CD4-positive, alpha-beta T cell treated with Interleukin-6 at 100 ng/mL for 8 hours (primary cell): ENCODE data around the gene EFNA4.

Source experiments
- DNase-seq: peaks from one replicate; pipeline ENCODE4 v3.0.0-alpha.2; 2020; ENCODE audit warnings: mixed read lengths, low spot score

EFNA4 gene

DNA sequence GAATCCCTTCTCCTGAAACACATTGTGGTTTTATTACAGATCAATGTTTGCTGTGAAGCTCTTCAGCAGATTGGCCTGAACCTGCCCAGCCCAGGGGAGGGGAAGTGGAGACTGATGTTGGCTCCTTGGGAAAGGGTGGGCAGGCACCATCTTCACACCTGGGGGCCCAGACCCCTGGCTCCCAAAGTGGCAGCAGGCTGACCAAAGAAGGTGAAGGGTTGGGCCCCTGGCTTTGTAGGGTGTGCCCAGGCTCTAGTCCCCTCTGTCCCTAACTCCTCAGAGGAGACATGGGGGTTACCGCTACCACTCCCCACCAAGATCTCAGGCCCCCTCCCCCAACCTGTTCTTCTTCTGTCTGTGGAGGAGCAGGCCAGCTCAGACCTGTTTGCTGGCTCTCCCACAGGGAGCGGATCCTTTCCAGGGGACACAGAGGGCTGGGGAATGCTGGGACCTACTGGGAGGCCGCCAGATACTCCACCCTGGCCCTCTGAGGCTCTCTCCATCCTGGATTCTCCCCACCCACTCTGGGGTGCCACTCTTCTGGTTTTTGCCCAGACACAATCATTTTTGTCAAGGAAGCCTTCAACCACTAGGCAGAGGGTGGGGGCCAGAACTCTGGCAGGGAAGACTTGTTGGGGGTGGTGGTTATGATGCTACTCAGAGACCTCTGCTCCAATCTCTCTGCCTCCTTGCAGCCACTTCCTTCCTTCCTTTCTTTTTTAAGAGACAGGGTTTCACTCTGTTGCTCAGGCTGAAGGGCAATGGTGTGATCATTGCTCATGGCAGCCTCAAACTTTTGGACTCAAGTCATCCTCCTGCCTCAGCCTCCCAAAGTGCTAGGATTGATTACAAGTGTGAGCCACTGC is 10.1 kb downstream of the EFNA4 start:
- DNase-seq: no peak

DNA sequence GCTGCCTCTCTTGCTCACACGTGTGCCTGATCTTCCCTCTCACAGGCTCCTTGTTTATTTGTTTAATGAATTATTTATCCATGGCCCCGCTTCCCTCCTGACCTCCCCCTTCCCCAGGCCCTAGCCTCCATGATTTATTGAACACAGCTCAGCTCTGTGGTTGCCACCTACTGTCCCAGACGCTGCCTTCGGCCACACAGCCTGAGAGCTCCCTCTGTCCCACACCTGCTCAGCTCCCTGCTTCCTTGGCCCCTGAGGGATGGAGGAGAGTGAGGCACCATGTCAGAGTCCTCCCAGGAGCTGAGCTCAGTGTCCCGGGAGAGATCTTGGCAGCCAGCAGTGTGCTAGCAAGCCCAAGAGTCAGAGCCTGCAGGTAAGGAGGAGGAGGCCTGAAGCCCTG is 12.0 kb downstream of the EFNA4 start:
- DNase-seq: no peak

DNA sequence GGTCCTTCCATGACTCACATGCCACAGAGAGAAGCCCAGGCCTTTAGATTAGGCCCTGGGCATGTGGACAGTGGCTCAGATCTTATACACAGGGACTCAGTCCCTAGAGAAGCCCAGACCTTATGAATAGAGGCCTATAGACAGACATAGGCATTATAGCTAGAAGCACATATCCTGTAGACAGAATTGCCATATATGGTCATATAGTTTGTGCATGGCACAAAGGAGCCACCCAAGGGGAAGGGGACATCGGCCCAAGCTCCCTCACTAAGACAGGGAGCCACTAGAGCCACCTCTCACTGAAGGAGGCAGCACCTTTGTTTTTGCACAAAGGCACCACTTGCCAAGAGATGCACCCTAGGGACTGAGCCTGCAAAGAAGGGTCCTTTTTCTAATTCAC is 12.8 kb downstream of the EFNA4 start:
- DNase-seq: no peak

DNA sequence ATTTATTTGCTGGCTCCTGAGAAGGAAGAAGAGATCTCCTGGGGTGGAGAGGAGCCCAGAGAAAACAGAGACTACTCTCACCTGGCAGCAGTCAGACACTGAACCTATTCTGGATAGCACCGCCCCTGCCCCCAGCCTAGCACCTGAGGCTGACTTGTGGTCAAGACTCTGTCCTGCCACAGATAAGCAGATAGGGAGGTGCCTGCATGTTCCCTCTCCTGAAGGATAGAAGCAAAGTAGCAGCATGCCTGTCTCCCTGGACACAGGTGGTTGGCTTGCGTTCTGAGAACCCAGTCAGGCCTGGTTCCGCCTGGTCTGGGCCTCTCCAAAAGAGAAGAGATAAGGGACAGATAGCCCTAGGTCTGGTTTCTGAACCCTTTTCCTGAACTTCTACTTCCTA is 13.8 kb downstream of the EFNA4 start:
- DNase-seq: no peak

DNA sequence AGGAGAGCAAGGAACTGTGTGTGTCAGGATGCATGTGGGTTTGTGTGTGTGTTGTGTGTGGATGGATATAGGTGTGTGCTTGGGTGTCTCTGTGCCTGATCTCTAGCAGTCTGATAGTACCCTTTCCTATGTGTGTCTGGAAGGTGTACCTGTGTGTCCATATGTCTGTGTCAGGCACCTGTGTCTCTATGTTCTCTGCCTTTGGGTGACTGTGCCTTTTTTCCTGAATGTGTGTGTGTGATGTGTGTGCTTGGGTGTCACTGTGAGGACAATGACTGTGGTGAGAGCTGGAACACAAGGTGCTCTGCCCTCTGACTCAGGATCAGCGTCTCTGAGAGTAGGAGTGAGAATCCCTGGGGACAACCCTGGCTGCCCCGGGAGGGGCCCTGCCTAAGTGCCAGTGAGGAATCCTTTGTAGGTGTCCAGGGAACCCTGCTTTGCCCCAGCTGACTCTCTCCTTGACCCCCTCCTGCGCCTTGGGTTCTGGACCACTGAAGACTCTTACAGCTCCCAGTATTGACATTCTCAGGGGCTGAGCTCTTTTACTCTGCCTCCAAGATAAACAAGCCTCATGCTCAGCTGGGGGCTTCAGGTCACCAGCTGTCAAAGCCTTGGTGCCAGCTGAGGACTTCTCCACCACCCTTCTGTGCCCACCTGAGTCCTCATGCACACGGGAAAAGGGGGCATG is 14.4 kb downstream of the EFNA4 start:
- no peak for DNase-seq

DNA sequence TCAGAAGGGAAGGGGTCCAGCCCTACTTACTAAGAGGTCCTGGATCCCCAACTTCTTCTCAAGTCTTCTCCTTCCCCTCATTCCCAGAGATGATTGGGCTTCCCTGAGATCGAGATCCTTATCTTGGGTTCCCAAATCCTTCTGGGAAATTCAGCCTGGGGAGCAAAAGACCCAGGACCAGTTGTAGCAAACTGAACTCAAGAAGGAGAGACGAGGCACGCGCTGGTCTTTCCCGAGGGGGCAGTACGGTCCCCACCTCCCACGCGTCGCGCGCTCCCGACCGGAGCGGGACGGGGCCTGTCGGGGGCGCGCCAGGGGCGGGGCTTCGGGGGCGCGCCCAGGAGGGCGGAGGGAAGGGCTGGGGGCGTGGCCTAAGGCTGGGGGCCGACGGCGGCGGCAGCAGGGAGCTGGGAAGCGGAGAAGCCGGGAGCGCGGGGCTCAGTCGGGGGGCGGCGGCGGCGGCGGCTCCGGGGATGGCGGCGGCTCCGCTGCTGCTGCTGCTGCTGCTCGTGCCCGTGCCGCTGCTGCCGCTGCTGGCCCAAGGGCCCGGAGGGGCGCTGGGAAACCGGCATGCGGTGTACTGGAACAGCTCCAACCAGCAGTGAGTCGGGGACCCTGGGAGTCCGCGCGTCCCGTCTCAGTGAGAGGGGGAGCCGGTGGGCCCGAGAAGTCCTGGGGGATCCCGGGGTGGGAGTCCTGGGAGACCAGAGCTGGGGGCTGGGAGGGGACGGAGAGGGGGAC is 15.1 kb downstream of the EFNA4 start, which contains the start of gene EFNA3:
Gene EFNA3, plus strand, starts transcription at position 369 of the 741 bp plus-strand sequence. Its CDS starts 105 bp downstream, at position 474.
- peak; percentile 45 for DNase-seq

DNA sequence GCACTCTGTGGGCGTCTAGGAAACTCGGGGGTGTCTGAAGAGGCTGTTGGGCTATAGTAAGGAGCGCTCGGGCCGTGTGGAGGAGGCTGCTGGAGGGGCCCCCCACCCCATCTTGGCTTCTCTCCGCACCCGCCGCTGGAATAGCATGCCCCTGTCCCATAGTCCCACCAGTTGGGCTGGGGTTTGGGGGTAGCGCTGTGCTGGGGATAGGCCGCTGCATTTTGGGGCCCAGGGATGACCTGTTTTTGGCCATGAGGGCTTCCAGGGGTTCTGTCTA is 15.6 kb downstream of the EFNA4 start:
- DNase-seq: no peak

DNA sequence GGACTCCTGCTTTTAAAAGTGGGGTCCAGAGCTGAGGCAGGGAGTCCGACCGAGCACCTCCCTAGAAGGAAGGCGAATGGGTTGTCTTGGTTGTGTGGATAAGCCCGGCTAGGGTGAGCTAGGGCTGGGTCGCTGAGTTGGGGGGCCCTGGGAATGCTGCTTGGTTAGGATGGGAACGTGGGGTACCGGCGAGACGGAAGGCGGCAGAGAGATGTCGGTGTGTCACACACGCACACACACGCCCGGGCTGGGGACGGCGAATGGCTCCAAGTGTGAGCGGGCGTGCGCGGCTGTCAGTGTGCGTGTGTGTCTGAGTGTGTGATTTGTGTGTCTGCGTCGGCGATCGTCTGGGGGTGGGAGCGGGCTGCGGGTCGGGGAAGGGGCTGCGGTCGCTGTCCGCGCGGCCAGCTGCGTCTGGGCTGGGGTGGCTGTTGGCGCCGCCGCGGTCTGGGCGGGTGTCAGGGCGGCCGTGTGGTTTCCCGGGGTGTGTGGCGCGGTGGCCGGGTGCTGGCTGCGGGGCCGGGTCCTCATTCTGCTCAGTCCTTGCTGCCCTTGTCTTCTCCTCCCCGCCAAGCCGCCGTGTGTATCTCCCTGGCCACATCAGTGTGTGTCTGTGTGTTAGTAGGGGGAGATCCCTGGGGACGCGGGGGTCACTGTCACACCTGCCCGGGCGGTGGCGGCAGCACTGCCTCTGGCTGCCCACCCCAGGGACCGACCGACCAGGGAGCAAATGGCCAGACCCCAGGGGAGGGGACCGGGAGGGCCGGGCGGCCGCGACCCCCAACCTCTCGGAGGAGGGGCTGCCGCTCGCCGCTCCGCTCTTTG is 16.2 kb downstream of the EFNA4 start:
- DNase-seq: no peak

DNA sequence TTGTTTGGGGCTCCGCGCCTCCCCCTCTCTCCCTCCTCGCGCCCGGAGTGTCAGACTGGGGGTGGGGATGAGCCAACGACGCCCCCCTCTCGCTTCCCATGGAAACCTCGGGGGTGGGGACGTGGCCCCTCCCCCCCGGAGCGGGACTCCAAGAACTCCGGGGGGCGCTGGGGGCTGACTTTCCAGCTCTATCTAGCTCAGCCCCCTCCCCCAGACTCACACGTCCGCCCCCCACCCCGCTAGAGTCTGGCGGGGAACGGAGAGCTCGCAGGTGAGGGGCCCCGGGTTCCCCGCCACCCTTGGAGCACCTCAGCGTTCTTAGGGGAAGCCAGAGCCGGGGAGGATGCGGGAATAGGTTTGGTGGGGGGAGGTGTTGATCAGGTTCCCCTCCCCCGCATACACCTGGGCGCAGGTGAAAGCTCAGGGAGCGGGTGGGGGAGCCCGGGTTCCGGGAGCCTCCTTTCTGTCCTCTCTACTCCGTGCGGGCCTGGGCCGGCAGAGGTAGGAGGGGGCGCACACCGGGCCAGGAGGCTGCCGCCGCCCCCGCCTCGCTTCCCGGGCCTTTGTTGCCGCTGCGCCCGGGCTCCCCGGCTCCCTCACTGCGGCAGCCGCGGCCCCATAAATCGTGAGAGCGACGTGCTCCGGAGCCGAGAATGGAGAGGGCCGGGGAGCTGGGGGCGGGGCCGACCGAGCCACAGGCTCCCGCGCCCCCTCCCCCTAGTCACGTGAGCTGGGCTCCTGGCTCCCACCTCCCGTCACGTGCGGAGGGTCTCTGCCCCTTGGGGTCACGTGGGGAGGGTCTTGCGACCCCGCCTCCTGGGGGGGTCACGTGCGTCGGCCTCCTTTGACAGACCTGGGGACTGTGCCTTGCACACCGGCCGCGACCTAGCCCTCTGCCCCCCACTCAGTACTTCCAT is 17.0 kb downstream of the EFNA4 start:
- DNase-seq: no peak

DNA sequence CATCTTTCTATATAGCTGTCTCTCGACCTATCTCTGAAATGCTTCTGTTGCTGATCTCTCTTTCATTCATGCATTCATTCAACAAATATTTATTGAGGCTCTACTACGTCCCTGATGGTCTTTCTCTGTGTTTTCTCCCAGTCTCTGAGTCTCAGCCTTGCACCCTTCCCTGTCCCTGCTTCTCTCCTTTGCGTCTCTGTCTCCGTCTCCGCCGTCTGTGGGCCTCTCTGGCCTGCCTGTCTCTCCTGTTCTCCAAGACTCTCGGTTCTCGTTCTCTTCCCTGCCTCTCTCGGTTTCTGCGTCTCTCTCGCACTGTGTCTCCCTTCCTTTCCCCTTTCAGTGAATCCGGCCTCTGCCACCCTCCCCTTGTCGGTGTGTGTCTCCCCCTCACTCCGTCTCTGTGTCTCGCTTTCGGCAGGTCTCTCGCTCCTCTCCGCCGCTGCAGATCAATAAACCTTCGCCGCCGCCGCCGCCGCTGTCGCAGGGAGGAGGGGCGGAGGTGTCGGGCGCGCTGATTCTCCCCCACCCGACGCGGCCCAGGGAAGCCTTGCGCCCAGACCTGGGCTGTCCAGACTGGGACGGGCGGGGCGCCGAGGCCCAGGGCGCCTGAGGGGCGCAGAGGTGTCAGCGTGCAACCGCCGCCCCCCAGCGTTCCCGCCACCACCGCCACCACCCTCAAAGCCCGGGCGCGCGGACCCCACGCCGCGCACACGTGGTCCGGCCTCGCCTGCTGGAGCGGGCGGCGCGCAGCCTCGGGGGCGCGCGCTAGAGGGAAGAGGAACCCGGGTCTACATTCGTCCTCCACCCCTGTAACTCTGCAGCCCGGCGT is 18.1 kb downstream of the EFNA4 start:
- DNase-seq: no peak

DNA sequence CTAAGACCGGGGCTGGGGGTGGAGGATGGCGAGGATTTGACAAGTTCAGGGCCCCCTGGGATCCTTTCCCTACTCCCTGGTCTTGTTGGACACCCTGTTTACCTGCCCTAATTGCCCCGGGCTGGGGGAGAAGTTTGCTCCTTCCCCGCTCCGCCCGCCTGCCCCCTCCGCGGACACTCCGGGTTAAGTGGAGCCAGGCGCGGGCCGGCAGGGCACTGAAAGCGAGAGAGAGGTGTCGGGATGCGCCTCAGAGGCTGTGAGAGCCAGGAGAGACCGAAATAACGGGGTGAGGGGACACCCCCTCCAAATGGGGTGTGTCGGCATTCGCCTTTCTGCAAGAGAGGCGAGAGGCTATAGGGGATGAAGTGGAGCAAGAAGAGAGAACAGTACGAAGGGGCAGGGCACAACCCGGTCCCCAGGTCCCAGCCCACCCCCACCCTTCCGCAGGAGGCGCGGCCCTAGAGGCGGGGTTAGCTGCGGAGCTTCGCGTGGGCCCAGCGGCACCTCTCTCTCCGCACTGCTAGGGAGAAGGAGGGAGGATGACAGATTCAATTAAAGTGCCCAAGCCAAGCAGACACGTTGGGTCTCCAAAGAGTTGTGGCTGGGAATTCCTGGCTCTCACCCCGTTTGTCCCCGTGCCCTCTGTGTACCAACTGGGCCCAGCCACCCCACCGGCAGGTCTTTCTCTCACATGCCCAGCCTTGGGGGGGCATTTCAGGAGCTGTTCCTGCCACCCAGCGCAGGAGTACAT is 18.9 kb downstream of the EFNA4 start:
- no peak for DNase-seq

DNA sequence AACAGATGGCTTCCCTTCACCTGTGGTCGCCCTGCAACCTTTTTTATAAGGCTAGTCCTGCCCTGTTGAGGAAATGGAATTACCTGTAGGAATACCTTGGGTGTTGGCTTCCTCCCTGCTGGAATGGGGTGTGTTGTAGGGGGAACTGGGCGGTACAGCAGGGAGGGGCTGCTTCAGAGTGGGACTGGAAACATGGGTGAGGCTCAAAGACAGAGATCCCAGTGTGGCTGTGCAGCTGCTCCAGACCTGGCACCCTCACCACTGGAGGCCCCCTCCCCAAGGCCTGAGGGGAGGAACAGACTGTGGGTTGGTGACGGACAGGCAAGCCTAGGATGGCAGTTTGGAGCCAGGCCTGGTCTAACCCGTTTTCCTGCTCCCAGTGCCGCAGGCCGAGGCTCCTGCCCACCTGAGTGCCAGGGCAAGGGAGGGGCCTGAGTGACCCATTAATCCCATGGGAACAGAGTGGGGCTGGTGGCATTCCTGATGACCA is 19.6 kb downstream of the EFNA4 start:
- no peak for DNase-seq

DNA sequence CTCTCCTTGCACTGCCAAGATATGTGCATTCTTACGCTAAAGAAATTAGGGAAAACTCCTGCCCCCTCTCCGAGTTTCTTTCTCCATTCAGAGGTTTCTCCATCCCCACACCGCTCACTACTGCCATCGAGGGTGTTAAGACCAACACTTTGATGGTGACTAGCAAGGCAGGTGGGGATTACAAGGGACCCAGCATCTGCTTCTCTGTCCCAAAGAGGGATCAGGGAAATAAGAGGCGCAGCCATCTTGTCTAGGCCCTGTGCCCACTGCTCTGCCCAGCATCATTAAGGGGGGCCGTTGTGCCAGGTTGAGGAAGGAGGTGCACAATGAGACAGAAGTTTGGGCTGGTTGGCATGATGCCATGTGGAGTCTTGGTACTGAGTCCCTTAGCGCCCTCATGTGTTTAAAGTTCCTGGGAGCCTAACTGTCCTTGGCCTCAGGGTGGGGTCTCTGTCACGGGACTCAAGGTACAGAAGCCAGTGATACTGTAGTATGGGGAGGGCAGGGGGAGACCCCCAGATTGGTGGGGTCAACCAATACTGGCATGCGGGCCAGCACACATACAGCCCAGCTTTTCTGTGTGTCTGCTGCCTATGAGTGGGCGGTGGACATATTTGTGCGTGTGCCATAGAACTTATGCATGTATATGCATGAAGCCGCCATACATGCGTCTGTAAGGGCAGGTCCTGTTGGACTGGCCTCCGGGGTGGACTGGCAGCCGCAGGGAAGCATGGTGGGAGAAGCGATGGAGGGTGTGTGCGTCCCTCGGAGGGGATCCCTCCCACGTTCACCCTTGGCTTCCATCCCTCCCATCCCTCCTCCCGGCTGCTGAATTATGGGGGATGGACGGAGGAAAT is 20.6 kb downstream of the EFNA4 start:
- no peak for DNase-seq

DNA sequence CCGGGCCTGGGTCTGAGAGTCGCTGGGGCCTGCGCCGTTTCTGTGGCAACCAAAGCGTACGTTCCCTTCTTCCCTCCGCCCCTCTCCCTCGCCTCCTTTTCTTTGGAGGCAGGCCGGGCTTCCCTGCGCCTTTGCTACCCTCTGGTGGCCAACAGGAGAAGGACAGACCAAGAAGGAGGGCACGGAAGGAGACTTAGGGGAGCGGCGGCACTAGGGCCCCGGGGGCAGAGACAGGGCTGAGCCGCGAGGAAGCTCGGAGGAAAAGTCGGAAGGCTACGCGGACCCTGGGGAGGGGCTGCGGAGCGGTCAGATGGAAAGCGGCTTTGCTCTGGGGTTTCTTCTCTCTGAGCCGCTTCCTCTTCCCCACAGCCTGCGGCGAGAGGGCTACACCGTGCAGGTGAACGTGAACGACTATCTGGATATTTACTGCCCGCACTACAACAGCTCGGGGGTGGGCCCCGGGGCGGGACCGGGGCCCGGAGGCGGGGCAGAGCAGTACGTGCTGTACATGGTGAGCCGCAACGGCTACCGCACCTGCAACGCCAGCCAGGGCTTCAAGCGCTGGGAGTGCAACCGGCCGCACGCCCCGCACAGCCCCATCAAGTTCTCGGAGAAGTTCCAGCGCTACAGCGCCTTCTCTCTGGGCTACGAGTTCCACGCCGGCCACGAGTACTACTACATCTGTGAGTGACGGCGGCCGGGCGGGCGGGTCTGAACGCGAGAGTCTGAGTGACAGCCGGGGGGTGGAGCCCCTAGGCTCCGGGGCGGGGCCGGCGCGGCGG is 21.4 kb downstream of the EFNA4 start:
- peak; percentile 90 for DNase-seq

DNA sequence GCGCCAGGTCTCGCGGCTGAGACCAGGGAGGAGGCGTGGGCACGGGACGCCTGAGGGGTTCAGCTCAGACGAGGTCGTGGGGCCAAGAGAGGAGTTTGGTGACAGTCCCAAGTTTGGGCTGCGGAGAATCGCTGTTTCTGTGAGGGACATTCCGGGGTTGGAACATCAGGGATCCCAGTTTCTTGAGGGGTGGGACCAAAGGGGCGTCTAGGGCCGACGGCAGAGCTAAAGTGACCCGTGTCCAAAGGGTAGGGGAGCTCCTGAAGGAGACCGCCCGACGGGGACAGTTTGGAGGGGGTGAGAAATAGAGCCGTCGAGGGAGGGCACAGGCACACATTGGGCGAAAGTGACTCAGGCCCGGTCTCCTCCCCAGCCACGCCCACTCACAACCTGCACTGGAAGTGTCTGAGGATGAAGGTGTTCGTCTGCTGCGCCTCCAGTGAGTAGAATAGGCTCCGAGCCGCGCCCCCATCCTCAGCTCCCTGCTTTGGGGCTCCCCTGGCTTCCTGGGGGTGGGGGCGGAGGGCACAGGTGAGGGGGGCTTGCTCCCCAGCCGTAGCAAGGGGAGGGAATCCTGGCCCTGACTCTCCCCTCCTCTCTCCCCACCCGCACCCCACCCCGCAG is 22.1 kb downstream of the EFNA4 start:
- DNase-seq: peak; percentile 67

DNA sequence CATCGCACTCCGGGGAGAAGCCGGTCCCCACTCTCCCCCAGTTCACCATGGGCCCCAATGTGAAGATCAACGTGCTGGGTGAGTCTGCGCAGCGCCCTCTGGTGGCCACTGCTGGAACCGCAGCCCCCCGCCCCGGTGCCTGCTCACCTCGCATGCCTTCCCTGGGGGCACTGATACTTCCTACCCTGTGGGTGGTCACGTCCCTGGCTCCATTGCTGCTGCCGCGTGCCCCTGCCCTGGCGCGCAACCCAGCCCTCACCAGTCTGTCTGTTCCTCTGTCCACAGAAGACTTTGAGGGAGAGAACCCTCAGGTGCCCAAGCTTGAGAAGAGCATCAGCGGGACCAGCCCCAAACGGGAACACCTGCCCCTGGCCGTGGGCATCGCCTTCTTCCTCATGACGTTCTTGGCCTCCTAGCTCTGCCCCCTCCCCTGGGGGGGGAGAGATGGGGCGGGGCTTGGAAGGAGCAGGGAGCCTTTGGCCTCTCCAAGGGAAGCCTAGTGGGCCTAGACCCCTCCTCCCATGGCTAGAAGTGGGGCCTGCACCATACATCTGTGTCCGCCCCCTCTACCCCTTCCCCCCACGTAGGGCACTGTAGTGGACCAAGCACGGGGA is 22.7 kb downstream of the EFNA4 start:
- DNase-seq: peak; percentile 69
